HepG2 (cell line): ENCODE data around the gene FRMD8. TPM values are rescaled to one million over a fixed set of nuclear protein-coding genes. Genes with fewer than 3 reads are reported as not detected.

ENCODE experiments used
- ARNT2 ChIP-seq: sonication (generic); formaldehyde crosslinking; IDR thresholded peaks from 2 replicates; pipeline ENCODE4 v1.8.0; 2022; ENCODE audit warnings: mild to moderate bottlenecking, low read depth, missing genetic modification reagents, moderate library complexity
- BATF2 ChIP-seq: sonication (generic); formaldehyde crosslinking; IDR thresholded peaks from 2 replicates; pipeline ENCODE4 v1.8.0; 2022; ENCODE audit warnings: mild to moderate bottlenecking, missing genetic modification reagents, moderate library complexity
- CEBPG ChIP-seq: IDR thresholded peaks from 2 replicates; pipeline ENCODE4 v1.6.1; 2016
- DPF2 ChIP-seq: sonication (generic); formaldehyde crosslinking; IDR thresholded peaks from 2 replicates; pipeline ENCODE4 v1.4.0; 2020; ENCODE audit warnings: mild to moderate bottlenecking, low read depth, missing genetic modification reagents, borderline replicate concordance
- FOSL2 ChIP-seq: sonication (generic); formaldehyde crosslinking; IDR thresholded peaks from 2 replicates; pipeline ENCODE4 v1.4.0; 2020; ENCODE audit warnings: missing genetic modification reagents
- GATAD2A ChIP-seq: IDR thresholded peaks from 2 replicates; pipeline ENCODE4 v1.6.1; 2016
- HNF4G ChIP-seq, 2 experiments: sonication (generic) in 1 of 2; formaldehyde crosslinking in 1 of 2; IDR thresholded peaks; 2 replicates each; pipeline versions ENCODE4 v1.4.0 to v1.6.1; 2011 to 2020; ENCODE audit warnings: borderline replicate concordance in 2 of 2, low read depth in 2 of 2, mild to moderate bottlenecking in 2 of 2, low read length in 1 of 2, missing genetic modification reagents in 1 of 2, moderate library complexity in 1 of 2
- NCOA2 ChIP-seq: sonication (generic); formaldehyde crosslinking; IDR thresholded peaks from 2 replicates; pipeline ENCODE4 v1.8.0; 2022; ENCODE audit warnings: inconsistent platforms
- NCOA5 ChIP-seq: sonication (generic); formaldehyde crosslinking; IDR thresholded peaks from 2 replicates; pipeline ENCODE4 v1.4.0; 2020; ENCODE audit warnings: missing genetic modification reagents
- NCOR1 ChIP-seq: fragments of 200-600 bp; sonication (generic); IDR thresholded peaks from 2 replicates; pipeline ENCODE4 v1.7.0; 2017; ENCODE audit warnings: antibody characterized with exemption, low read length, borderline replicate concordance
- NFKBIZ ChIP-seq: IDR thresholded peaks from 2 replicates; pipeline ENCODE4 v1.6.1; 2018; ENCODE audit warnings: missing genetic modification reagents, missing compliant biosample characterization
- PAF1 ChIP-seq: IDR thresholded peaks from 2 replicates; pipeline ENCODE4 v1.6.1; 2016; ENCODE audit warnings: missing genetic modification reagents, missing compliant biosample characterization
- PHB2 ChIP-seq: fragments of 450-650 bp; IDR thresholded peaks from 2 replicates; pipeline ENCODE4 v1.6.1; 2018; ENCODE audit not compliant: partially characterized antibody
- POGK ChIP-seq: sonication (generic); formaldehyde crosslinking; conservative IDR thresholded peaks from 2 replicates; pipeline ENCODE4 v1.8.0; 2022; ENCODE audit warnings: mild to moderate bottlenecking, moderate library complexity, missing genetic modification reagents
- RAD51 ChIP-seq: fragments of 450-650 bp; IDR thresholded peaks from 2 replicates; pipeline ENCODE4 v1.6.1; 2016; ENCODE audit warnings: borderline replicate concordance
- SIX1 ChIP-seq: sonication (generic); formaldehyde crosslinking; IDR thresholded peaks from 2 replicates; pipeline ENCODE4 v1.4.0; 2020; ENCODE audit warnings: missing genetic modification reagents, borderline replicate concordance
- SOX5 ChIP-seq: IDR thresholded peaks from 2 replicates; pipeline ENCODE4 v1.6.1; 2016; ENCODE audit warnings: borderline replicate concordance
- THAP11 ChIP-seq: IDR thresholded peaks from 2 replicates; pipeline ENCODE4 v1.6.1; 2016; ENCODE audit warnings: missing biosample characterization, missing genetic modification reagents
- ZBTB43 ChIP-seq: sonication (generic); formaldehyde crosslinking; conservative IDR thresholded peaks from 2 replicates; pipeline ENCODE4 v1.4.0; 2020; ENCODE audit warnings: missing genetic modification reagents
- ZFP82 ChIP-seq: sonication (generic); formaldehyde crosslinking; IDR thresholded peaks from 2 replicates; pipeline ENCODE4 v1.5.1; 2020; ENCODE audit warnings: mild to moderate bottlenecking, missing genetic modification reagents, borderline replicate concordance
- ZFYVE20 ChIP-seq: sonication (generic); formaldehyde crosslinking; IDR thresholded peaks from 2 replicates; pipeline ENCODE4 v1.8.0; 2023; ENCODE audit warnings: low read depth, mild to moderate bottlenecking, moderate library complexity, missing genetic modification reagents, borderline replicate concordance
- ZNF207 ChIP-seq: fragments of 450-650 bp; IDR thresholded peaks from 2 replicates; pipeline ENCODE4 v1.6.1; 2016; ENCODE audit warnings: antibody characterized with exemption, borderline replicate concordance
- ZNF30 ChIP-seq: sonication (generic); formaldehyde crosslinking; IDR thresholded peaks from 2 replicates; pipeline ENCODE4 v1.5.0; 2020; ENCODE audit warnings: mild to moderate bottlenecking, missing genetic modification reagents
- ZNF546 ChIP-seq: sonication (generic); formaldehyde crosslinking; conservative IDR thresholded peaks from 2 replicates; pipeline ENCODE4 v1.8.1; 2023; ENCODE audit warnings: mild to moderate bottlenecking, missing genetic modification reagents
- ZNF574 ChIP-seq: sonication (generic); formaldehyde crosslinking; IDR thresholded peaks from 2 replicates; pipeline ENCODE4 v1.4.0; 2020; ENCODE audit warnings: missing genetic modification reagents
- ZNF652 ChIP-seq: IDR thresholded peaks from 2 replicates; pipeline ENCODE4 v1.6.1; 2016; ENCODE audit warnings: low read depth, borderline replicate concordance
- ZNF792 ChIP-seq: IDR thresholded peaks from 2 replicates; pipeline ENCODE4 v1.6.1; 2016
- polyA plus RNA-seq, 8 experiments: library from polyadenylated mRNA; depleted of rRNA in 3 of 8; stranded (reverse) in 7 of 8; unstranded in 1 of 8; fragments of >200 nt; fragmentation: Illumina TruSeq in 4 of 8; extraction: Trizol in 4 of 8; gene quantifications; 2 replicates each; pipeline versions ENCODE4 v1.2.1 to v1.2.3, GENCODE V29; 2011 to 2016; ENCODE audit warnings: low read depth in 4 of 8, missing spikeins in 1 of 8, mixed read lengths in 1 of 8; ENCODE audit not compliant: insufficient read depth in 1 of 8
- total RNA-seq, 5 experiments: library from RNA; depleted of rRNA; stranded (reverse); fragments of >200 nt; fragmentation: Illumina TruSeq; extraction: Trizol; gene quantifications; 2 replicates each; pipeline ENCODE4 v1.2.3, GENCODE V29; 2016; ENCODE audit warnings: low read depth in 1 of 5

Gene FRMD8
- total and polyA plus RNA-seq, 2 of the 13 experiments (the other 11 are each of a cell fraction or from before 2014, with no cell fraction given): 5.8 to 20.6 TPM

GRCh38 chr11:65383778-65384177, 2.7 kb upstream of the FRMD8 start (continued):
- TF ChIP-seq ZNF546 (CRISPR knock-in tag) (no peak), SOX5 (CRISPR knock-in tag) (peak; percentile 73), ZBTB43 (CRISPR knock-in tag) (no peak), PHB2 (no peak), PAF1 (no peak), RAD51 (no peak), ZNF652 (no peak), GATAD2A (peak; percentile 85), NFKBIZ (CRISPR knock-in tag) (peak; percentile 42; the same call in 1 of the 2 replicates), ZFYVE20 (CRISPR knock-in tag) (no peak), BATF2 (CRISPR knock-in tag) (no peak), ZNF792 (CRISPR knock-in tag) (no peak), NCOR1 (peak; percentile 21; the same call in 1 of the 2 replicates), HNF4G (IDR thresholded peaks at IDR 0.05; ENCODE audit: borderline replicate concordance, low read depth, low read length) (no peak), HNF4G (CRISPR knock-in tag; IDR thresholded peaks at IDR 0.05; ENCODE audit: borderline replicate concordance, low read depth) (no peak), ARNT2 (CRISPR knock-in tag) (no peak), SIX1 (peak; percentile 60; the same call in 1 of the 2 replicates), ZNF207 (no peak), CEBPG (CRISPR knock-in tag) (peak; percentile 95), DPF2 (CRISPR knock-in tag) (0 out of 2 replicates have a peak, but pooled peaks have one; percentile 13), NCOA2 (CRISPR knock-in tag) (peak; percentile 59; the same call in 1 of the 2 replicates), ZFP82 (CRISPR knock-in tag) (no peak), ZNF30 (no peak), NCOA5 (CRISPR knock-in tag) (no peak), FOSL2 (CRISPR knock-in tag) (peak; percentile 53), ZNF574 (CRISPR knock-in tag) (0 out of 2 replicates have a peak, but pooled peaks have one; percentile 19), POGK (no peak), THAP11 (CRISPR knock-in tag) (peak; percentile 54; the same call in 1 of the 2 replicates)
